ENCODE measurements around the gene ELOVL1.

The ELOVL1 gene

DNA sequence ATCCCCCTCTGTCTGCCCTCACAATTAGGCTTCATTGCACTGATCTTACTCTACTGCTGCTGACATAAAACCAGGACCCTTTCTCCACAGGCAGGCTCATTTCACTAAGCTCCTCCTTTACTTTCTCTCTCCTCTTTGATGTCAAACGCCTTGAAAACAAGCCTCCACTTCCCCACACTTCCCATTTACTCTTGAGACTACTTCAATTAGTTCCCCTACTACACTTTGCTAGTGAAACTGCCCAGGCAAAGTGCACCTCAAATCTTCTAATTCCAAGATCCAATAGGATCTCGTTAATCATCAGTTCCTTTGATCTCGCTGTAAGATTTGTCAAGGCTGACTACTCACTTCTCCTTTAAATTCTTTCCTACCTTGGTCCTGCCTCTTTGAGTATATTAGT, 14.9 kb downstream of the ELOVL1 start:
- no peak for DNase-seq

DNA sequence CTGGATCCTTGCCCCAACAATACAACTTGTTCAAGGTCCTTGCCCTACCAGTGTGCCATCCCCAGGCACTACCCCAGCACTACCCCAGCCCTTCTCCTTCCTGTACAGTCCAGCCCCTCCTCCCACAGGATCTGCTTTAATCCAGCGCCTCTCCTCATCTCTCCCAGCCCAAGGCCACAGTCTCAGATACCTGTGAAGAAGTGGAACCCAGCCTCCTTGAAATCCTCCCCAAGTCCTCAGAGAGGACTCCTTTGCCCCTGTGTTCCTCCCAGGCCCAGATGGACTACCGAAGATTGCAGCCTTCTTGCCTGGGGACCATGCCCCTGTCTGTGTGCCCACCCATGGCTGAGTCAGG, 15.5 kb downstream of the ELOVL1 start:
- no peak for DNase-seq

DNA sequence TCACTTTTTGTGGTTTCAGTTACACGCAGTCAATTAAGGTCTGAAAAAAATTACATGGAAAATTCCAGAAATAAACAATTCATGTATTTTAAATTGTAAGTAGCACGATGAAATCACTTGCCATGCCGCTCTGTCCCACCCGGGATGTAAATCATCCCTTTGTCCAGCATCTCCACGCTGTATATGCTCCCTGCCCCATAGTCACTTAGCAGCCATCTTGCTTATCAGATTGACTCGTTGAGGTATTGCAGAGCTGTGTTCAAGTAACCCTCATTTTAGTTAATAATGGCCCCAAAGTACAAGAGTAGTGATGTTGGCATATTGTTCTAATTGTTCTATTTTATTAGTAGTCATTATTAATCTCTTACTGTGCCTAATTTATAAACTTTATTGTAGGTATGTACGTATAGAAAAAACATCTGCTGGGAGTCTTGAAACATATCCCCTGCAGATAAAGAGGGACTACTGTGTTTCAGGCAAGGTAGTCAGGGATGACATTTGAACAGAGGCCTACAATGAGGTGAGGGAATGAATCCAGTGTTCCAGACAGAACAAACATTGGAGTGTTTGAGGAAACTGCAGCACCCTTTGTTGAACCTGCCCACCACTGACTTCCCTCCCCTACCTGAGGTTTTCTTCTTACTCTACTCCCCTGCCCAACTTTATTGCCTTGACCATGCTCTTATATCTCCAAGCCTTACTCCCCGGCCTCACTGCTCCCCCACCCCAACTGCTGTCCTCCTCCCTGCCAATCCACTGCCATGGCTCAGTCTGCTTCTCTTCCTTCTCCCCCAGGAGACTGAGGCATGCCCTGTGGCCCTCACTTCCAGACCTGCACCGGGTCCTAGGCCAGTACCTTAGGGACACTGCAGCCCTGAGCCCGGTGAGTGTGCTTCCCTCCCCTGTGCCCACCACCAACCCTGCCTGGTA, 16.1 kb downstream of the ELOVL1 start:
- no peak for DNase-seq

DNA sequence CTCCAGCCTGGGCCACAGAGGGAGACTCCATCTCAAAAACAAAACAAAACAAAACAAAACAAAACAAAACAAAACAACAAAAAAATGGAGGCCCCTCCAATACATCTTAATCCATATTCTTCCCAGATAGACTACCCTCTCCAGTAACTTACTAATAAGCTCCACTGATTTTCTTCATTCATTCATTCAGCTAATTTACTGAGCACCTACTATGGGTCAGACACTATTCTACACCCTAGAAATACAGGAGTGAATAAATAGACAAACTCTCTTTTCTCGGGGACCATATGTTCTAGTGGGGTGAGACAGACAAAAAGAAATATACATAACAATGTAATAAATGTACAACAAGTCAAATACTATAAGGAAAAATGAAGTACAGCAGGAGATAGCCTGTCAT, 16.8 kb downstream of the ELOVL1 start:
- DNase-seq: no peak

DNA sequence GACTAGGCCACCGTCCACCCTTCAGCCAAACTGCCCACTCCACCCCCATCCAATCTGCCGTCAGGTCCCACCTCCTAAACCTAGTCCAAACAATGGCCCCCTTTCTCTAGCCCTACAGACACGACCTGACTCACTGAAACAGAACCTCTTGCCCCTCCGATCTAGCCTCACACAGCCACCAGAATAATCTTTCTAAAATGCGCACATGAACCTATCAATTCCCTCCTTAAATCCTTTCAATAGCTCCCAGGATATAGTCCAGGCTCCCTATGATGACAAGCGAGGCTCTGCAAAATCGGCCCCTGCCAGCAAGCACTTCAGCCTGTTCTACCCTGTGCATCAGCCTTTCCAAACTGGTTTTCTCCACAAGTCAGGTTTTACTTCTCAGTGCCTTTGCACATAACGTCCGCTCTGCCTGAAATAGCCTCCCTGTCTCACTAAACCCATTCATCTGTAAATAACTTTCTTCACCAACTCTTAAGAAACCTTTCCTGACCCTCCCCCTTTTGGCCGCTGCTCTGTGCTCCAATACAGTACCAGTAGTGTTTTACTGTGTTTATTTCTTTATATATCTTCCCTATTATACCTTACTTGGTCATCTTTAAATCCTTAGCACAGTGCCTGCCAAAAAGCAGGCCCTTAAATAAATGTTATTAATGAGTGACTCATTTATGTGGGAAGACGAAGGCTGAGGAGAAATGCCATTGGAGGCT, 18.1 kb downstream of the ELOVL1 start:
- DNase-seq: no peak

DNA sequence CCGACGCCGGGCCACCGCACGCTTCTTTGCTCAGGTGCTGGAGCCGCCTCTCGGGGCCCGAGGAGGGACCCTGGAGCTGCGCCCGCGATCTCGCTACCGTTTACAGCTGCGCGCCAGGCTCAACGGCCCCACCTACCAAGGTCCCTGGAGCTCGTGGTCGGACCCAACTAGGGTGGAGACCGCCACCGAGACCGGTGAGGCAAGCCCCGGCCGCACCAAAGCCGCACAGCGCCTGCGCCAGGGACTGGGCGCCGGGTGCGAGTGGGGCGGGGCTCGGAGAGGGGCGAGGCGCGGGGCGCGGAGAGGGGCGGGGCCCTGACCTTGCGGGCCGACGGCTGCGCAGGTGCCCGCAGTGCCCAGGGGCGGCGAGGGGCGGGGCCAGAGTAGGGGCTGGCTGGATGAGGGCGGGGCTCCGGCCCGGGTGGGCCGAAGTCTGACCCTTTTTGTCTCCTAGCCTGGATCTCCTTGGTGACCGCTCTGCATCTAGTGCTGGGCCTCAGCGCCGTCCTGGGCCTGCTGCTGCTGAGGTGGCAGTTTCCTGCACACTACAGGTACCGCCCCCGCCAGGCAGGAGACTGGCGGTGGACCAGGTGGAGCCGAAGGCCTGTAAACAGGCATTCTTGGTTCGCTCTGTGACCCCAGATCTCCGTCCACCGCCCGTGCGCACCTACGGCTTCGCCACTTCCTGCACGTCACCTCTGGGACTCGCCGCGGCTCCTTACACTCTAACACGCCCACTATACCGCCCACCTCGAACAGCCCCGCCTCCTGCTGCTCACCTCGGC, 18.8 kb downstream of the ELOVL1 start:
- peak; percentile 36 for DNase-seq

DNA sequence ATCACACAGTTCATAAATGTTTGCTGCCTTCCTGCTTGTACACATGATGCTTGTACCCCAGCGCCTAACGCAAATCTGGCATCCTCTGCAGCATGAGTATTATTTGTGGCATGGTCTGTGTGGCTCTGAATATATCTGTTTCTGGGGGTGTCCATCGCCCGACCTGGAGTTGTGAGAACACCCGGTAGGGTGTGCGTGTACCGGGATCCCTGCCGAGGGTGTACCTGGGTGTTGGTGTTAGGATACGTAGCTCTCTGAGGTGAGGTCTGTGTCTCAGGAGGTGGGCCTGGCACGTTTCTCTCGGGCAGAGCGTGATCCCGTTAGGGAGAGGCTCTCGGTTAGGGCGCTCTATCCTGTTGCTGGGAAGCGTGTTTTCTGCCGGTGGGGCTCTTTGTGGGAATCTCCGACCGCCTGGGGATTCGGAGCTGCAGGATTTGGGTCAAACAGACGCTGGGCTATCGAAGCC, 19.4 kb downstream of the ELOVL1 start:
- no peak for DNase-seq

DNA sequence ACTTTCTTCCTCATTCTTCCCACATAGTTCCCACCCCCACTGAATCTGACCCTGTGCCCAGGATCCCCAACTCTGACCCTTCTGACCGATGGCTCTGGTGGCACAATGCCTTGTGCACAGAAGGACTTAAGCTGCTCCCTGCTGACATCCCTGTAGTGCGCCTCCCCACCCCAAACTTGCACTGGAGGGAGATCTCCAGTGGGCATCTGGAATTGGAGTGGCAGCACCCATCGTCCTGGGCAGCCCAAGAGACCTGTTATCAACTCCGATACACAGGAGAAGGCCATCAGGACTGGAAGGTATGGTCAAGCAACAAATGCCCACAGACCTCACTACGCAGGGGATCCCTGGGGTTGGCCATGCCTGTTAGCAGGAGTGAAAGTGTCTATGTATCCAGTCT, 21.2 kb downstream of the ELOVL1 start:
- DNase-seq: no peak

DNA sequence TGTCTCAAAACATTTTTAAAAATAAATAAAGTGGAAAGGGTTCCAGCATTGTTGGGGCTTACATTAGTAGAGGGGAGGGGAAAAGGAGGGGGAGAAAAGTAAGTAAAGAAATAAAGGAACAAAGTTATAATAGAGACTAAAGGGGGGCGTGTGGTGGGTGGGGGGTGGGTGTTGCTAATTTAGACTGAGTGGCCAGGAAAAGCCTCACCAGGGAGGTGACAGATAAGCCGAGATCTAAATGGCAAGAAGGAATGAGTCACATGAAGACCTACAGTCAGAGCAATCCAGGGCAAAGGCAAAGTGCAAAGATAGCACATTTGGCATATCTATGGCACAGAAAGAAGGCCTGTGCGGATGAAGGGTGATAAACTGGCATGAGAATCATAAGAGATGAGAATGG, 22.7 kb downstream of the ELOVL1 start:
- no peak for DNase-seq

DNA sequence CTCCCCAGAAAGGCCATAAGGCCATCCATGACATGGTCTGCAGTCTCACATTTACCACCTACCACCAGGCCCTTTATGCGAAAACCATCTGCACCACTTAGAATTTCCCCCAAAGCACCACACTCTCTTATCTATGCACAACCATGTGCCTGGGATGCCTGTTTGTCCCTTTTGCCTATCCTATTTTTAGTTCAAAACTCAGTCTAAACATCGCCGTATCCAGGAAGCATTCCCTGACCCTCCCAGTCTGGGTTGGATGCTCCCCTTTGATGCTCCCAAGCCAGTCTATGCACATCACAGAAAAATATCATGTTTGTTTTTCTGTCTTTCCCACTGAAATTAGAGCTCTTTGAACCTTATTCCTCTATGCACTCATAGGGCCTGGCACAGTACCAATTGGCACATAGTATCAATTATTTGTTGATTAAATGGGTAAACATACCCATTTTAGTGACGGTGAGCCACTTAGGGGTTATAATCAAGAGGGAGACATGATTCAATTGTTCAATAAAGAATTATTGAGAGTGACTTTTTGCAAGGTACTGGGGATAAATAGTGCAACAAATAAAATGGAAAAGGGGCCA, 23.5 kb downstream of the ELOVL1 start:
- no peak for DNase-seq

DNA sequence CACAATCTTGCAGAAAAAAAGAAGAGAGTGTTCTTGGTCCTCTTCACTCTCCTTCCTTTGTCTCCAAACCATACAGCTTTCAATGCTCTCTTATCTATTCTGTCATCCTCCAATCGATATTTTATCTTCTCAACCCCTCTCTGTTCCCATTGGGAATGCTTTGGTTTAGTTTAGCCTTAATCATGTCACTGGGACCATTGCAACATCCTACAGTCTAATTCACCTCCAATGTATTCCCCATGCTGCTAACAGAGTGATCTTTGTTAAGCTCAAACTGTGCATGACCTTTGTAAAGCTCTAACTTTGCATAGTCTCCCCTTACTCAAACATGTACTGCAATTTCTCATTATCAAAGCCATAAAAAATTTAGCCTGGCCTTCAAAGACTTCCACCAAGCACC, 27.3 kb downstream of the ELOVL1 start:
- no peak for DNase-seq

DNA sequence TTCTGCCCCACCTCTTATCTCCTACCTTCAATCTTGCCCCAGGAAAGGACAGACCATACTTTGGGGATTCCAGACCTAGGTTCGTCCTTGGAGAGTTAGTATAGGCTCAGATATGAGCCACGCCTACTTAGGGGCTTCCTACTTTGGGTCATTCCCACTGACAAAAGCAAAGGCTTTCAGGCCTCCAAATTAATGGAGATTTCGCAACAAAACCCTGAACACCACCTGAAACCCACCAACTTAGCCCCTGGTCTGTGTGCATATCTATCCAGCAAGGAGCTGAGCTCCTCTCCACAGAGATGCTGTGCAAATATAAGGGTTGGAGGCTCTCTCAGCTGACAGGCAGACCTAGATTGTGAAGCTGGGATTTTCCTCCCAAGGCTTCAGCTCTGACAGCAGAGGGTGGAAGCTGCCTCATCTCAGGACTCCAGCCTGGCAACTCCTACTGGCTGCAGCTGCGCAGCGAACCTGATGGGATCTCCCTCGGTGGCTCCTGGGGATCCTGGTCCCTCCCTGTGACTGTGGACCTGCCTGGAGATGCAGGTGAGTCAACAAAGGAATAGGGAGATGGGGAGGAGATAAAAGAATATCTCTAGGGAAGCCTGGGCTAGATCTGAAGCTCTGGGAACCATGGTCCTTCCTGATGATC, 28.1 kb downstream of the ELOVL1 start:
- DNase-seq: no peak

DNA sequence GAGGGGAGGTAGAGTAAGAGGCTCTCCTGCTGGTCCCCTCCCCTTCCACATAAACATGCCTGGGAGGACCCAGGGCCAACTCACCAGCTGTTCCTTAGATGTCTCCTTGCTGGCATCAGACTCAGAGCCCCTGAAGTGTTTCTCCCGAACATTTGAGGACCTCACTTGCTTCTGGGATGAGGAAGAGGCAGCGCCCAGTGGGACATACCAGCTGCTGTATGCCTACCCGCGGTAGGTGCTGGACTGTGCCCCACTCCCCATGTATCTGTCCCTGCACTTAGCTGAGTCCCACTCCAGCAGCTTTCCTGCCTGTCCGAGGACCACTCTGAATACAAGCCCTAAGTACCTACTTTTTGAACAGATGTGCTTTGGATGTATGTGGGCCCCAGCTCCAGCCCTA, 29.8 kb downstream of the ELOVL1 start:
- DNase-seq: no peak

DNA sequence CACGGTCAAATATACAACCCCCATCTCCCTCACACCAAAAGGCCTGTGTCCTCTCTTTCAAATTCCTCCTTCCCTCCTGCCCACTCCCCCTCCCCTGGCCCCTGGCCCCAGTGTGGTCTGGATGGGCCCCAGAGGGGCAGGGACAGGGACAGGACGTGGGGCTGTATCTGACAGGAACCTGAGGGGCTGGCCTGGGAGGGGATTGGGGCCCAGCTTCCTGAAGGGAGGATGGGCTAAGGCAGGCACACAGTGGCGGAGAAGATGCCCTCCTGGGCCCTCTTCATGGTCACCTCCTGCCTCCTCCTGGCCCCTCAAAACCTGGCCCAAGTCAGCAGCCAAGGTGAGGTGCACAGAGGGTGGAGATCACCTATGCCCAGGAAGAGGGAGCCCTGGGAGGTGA, 30.2 kb downstream of the ELOVL1 start, which contains the start of gene MPL:
MPL (plus strand) TSS at position 231 of the 400 bp plus-strand sequence; CDS start at position 262, 31 bp downstream.
- DNase-seq: no peak

DNA sequence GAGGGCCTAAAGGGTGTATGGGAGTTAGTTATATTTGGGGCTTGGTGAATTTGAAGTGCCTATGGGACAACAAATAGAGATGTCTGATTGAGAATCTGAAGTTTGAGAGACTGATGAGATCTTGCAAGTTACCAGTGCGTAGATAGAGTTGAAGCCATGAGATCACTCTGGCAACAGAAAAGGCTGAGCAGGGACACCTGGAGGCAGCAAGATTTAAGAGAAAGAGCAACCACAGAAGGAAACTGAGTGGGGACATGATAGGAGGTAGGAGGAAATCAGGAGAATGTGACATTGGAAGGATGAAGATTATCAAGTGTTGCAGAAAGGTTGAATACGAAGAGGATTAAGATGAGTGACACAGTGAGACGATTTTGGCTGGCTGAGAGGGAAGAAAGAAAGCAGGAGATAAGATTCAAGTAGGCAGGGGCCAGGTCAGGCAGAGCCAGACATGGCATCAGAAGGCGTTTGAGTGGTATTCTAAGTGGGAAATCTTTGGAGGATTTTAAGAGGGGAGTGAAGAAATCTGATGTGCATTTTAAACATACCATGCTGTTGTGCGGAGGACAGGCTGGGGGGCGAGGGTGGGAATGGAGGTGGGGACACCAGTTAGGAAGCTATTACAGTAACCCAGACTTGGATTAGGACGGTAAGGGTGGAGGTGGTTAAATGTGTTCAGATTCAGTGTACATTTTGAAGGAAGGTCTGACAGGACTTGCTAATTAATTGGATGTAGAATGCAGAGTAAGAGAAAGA, 33.2 kb downstream of the ELOVL1 start:
- DNase-seq: no peak

DNA sequence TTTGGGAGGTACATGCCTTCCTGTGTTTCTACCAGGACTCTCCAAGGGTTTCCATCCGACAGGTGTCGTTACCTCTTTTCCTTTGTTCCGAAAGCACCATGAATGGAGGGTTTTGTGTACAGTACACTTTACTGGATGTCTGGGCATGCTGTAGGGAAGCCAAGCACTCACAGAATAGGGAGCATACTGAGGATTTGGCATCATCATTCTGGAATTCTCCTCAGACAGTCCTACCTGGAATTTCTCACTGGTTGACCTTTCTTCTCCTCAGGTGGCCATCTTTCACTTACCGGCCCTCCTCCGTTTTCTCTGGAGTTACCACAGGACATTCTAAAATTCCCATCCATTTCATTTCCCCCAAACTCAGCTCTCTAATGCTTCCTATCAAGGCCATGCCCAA, 36.1 kb downstream of the ELOVL1 start:
- DNase-seq: no peak

DNA sequence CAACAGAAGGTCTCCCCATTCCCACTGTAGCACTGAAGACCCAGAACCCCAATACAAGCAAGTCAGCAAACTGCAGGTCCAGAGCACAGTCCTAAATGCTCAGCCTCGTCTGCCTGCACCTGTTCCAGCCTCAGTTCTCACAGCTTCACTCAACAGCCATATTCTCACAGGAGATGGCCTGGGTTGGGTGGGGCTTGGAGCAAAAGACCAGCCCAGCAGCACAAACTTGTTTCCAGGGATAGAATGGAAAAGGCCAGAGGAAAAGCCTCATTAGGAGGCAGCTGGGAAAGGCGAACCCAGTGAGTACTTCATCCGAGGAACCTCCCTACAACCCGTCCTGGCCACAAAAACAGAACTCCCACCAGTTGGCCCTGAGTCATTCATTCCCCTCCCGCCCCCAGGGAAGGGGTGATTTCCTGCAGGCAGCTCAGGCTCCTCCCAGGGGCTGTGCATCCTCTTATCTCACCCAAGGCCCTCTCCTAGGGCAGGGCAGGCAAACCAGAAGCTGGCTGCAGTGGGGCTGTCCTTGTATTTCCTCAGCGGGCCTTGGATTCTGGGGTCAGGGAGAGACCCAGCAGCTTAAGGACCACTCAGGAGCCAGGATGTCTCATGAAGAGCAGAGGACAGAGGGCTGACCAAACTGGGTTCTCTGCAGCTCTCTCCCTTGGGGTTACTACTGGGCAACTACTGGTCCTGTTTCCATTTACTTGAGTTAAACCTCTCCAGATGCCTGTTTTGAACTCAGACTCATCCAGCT, 37.6 kb downstream of the ELOVL1 start:
- DNase-seq: no peak

DNA sequence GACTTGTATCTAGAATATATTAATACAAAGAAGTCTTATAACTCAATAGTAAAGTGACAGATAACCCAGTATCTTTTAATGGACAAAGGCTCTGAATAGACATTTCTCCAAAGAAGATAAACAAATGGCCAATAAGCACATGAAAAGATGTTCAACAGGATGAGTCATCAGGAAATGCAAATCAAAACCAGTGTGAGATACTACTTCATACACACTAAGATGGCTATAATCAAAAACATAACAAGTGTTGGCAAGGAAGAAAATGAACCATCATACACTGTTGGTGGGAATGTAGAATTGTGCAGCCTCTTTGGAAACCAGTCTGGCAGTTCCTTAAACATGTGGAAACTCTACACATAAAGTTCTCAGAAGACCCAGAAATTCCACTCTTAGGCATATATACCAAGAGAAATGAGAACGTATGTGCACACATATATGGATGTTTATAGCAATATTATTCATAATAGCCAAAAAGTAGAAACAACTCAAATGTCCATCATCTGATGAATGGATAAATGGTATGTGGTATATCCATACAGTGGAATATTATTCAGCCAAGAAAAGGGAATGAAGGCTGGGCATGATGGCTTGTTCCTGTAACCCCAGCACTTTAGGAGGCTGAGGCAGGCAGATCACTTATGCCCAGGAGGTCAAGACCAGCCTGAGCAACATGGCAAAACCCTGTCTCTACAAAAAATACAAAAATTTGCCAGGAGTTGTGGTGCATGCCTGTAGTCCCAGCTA, 40.1 kb downstream of the ELOVL1 start:
- no peak for DNase-seq

DNA sequence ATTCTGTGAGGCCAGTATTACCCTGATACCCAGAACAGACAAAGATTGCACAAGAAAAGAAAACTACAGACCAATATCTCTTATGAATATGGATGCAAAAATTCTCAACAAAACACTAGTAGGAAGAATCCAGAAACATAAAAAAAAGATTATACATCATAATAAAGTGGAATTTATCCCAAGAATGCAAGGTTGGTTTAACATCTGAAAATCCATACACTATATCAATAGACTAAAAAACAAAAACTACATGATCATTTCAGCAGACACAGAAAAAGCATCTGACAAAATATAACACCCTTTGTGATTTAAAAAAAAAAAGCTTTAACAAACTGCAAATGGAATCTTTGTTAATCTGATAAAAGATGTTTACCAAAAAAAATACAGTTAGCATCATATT, 42.4 kb downstream of the ELOVL1 start:
- no peak for DNase-seq

DNA sequence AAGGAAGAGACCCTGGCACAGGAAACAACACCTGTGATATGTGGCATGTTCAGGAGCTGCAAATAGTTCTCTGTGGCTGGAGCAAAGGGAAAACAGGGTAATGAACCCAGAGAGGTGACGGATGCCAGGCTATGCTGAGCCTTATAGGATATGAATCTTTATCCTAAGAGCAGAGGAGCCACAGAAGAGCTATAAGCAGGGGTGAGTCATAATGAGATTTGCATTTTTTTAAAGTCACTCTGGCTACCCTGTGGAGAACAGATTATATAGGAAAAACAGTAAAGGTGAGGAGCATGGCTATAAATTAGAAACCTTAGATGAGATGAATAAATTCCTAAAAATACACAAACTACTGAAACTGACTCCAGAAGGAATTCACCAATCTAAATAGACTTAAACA, 43.0 kb downstream of the ELOVL1 start:
- DNase-seq: no peak
